Cardiac fibroblast (primary cell): ENCODE results near the gene SCD5.

ENCODE experiments used
- DNase-seq, 2 donors: peaks; one replicate each; pipeline versions ENCODE4 v3.0.0 to v3.0.0-alpha.2; 2010; ENCODE audit warnings: low read depth in 2 of 2
- H3K4me3 ChIP-seq, 2 donors: replicated peaks in 1 of 2; 1 replicate in 1 of 2; 2 replicates in 1 of 2; pipeline ENCODE4 v1.5.1; 2011; ENCODE audit warnings: low read depth in 2 of 2, low read length in 2 of 2, mild to moderate bottlenecking in 2 of 2, moderate library complexity in 1 of 2
- TF ChIP-seq, protein P1 (sequence below): IDR thresholded peaks from one replicate; pipeline ENCODE4 v1.5.1; 2011; ENCODE audit warnings: low read depth, mild to moderate bottlenecking, low read length, inconsistent platforms

Gene SCD5

GRCh38 chr4:82705928-82706300 is 92.7 kb downstream of the SCD5 start:
- DNase-seq: no peak
- no peak overlapping the region for H3K4me3 ChIP-seq
- TF ChIP-seq, protein P1, sequence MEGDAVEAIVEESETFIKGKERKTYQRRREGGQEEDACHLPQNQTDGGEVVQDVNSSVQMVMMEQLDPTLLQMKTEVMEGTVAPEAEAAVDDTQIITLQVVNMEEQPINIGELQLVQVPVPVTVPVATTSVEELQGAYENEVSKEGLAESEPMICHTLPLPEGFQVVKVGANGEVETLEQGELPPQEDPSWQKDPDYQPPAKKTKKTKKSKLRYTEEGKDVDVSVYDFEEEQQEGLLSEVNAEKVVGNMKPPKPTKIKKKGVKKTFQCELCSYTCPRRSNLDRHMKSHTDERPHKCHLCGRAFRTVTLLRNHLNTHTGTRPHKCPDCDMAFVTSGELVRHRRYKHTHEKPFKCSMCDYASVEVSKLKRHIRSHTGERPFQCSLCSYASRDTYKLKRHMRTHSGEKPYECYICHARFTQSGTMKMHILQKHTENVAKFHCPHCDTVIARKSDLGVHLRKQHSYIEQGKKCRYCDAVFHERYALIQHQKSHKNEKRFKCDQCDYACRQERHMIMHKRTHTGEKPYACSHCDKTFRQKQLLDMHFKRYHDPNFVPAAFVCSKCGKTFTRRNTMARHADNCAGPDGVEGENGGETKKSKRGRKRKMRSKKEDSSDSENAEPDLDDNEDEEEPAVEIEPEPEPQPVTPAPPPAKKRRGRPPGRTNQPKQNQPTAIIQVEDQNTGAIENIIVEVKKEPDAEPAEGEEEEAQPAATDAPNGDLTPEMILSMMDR: no peak

DNA sequence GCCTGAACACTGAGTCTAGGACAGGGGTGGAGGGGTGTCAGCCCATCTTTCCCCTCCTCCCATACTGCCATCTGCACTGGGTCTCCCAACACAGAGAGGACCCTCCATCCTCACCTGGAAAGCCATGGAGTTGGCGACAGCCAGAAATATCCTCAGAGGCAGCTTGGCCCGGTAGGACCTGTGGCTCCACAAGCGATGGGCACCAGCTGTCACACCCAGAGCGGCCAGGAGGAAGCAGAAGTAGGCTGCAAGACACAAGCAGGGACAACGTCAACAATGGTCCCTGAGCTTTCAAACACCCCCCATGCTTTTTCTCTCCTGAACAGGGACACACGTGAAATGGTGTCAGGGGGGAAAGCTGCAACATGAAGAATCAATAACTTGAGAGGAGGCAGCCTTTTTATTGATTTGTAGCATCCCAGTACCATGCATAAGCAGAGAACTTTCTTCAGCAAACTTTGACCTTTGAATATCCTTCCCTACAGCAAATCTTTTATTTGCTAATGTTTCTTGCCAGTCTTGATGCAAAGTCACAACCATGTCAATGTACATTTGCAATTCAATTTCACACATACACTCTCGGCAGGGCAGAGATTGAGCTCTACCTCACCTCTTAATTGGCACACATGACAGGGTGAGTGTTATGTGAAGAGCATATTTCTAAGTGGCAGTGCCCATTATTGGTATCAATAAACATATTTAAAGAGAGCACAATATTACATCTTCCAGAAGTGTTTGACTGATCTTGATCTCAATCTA is 93.2 kb downstream of the SCD5 start:
- TF ChIP-seq, protein P1: no peak
- DNase-seq: no peak
- H3K4me3 ChIP-seq: no peak overlapping the region

DNA sequence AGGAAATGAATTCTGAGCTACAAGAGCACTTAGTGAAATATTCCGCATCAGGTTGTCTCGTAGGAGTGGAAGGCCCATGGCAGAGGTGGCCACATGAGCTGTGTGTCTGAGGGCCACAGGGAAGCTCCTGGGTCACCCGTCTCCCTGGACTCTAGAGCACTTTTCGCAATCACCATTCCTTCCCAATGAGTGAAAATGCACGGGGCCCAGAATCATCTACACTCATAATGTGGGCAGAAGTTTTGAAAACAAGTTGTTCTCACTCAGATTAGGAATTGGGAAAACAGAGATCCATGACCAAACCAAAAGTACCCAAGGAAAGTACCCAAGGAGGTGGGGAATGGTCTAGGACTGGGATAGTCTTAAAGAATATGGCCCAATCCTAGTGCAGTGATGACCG is 94.4 kb downstream of the SCD5 start:
- H3K4me3 ChIP-seq: no peak overlapping the region
- peak; percentile 46 to 49 for DNase-seq
- TF ChIP-seq, protein P1: no peak

- no peak overlapping the region for H3K4me3 ChIP-seq
- TF ChIP-seq, protein P1: no peak
- no peak for DNase-seq
These were observed 100.2 kb downstream of the SCD5 start for GRCh38 chr4:82698412-82698811.

DNA sequence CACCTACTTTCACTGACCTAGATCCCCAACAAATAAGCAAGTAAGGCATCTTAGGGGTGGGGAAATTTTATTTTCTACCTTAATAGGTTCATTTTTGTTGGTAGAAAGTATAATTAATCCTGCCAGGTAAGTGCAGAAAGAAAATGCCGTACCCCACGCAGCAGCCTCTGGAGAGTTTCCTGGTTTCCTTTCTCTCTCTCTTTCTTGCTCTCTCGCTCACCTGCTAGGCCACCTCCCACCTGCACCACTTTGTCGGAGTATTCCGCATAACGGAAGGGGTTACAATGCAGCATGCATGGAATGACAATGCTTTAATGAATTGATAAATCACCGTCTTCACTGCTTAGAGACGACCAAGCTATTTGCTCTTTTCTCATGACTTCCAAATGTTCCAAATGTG is 101.0 kb downstream of the SCD5 start:
- TF ChIP-seq, protein P1: no peak
- no peak for DNase-seq
- no peak overlapping the region for H3K4me3 ChIP-seq

- H3K4me3 ChIP-seq: no peak overlapping the region
- DNase-seq: no peak
- TF ChIP-seq, protein P1: no peak
These were observed 102.3 kb downstream of the SCD5 start for GRCh38 chr4:82696117-82696860.
